CD14-positive monocyte (primary cell): ENCODE data around the gene PLEKHA8. TPM values are rescaled to one million over a fixed set of nuclear protein-coding genes. Genes with fewer than 3 reads are reported as not detected.
A peak's percentile ranks its signal among the peaks of the same experiment; 100 is the strongest.

Experiments used
- DNase-seq, 3 donors: peaks; one replicate each; pipeline ENCODE4 v3.0.0-alpha.2; 2011 to 2022
- H2AFZ ChIP-seq: 2 replicates; pipeline ENCODE4 v1.6.0; 2012; ENCODE audit warnings: mild to moderate bottlenecking, low read depth, low read length, inconsistent platforms; ENCODE audit not compliant: insufficient read depth, poor library complexity, severe bottlenecking
- H3K27ac ChIP-seq, 2 donors: 1 replicate in 1 of 2; 2 replicates in 1 of 2; pipeline ENCODE4 v1.5.1; 2012 to 2013; ENCODE audit warnings: low read length in 2 of 2, control low read depth in 1 of 2, inconsistent platforms in 1 of 2, low read depth in 1 of 2, mild to moderate bottlenecking in 1 of 2
- H3K27me3 ChIP-seq, 2 donors: one replicate each; pipeline versions ENCODE4 v1.6.0 to v1.6.1; 2011 to 2013; ENCODE audit warnings: low read length in 2 of 2; ENCODE audit not compliant: control insufficient read depth in 2 of 2, insufficient read depth in 2 of 2
- H3K36me3 ChIP-seq, 2 donors: replicated peaks in 1 of 2; 1 replicate in 1 of 2; 2 replicates in 1 of 2; pipeline versions ENCODE4 v1.5.1 to v1.6.1; 2012 to 2013; ENCODE audit warnings: low read length in 2 of 2, control low read depth in 1 of 2, inconsistent platforms in 1 of 2, mild to moderate bottlenecking in 1 of 2; ENCODE audit not compliant: insufficient read depth in 2 of 2, control insufficient read depth in 1 of 2
- H3K4me1 ChIP-seq, 2 donors: 1 replicate in 1 of 2; 2 replicates in 1 of 2; pipeline versions ENCODE4 v1.5.1 to v1.6.1; 2012 to 2013; ENCODE audit warnings: low read length in 2 of 2, control low read depth in 1 of 2, inconsistent platforms in 1 of 2, mild to moderate bottlenecking in 1 of 2, moderate library complexity in 1 of 2; ENCODE audit not compliant: insufficient read depth in 2 of 2, control insufficient read depth in 1 of 2
- H3K4me2 ChIP-seq: replicated peaks from 2 replicates; pipeline ENCODE3; 2012; ENCODE audit warnings: low read length, moderate library complexity, mild to moderate bottlenecking; ENCODE audit not compliant: poor library complexity, severe bottlenecking; ENCODE audit errors: extremely low read depth
- H3K4me3 ChIP-seq, 3 experiments: fragments of 200-600 bp in 1 of 3; sonication (generic) in 1 of 3; replicated peaks in 1 of 3; 1 replicate in 2 of 3; 2 replicates in 1 of 3; pipeline ENCODE4 v1.5.1; 2011 to 2013; ENCODE audit warnings: low read length in 3 of 3, mild to moderate bottlenecking in 3 of 3, control low read depth in 2 of 3, low read depth in 2 of 3, inconsistent platforms in 1 of 3, moderate library complexity in 1 of 3
- H3K79me2 ChIP-seq: 2 replicates; pipeline ENCODE4 v1.6.0; 2012; ENCODE audit warnings: mild to moderate bottlenecking, control low read depth, inconsistent platforms, low read length, moderate library complexity; ENCODE audit not compliant: insufficient read depth
- H3K9ac ChIP-seq: 2 replicates; pipeline ENCODE4 v1.6.0; 2017; ENCODE audit warnings: low read length, mild to moderate bottlenecking; ENCODE audit not compliant: insufficient read depth, poor library complexity, severe bottlenecking
- H3K9me3 ChIP-seq, 2 donors: replicated peaks in 1 of 2; 1 replicate in 1 of 2; 2 replicates in 1 of 2; pipeline versions ENCODE4 v1.5.1 to v1.6.1; 2012 to 2013; ENCODE audit warnings: low read length in 2 of 2, control low read depth in 1 of 2; ENCODE audit not compliant: control insufficient read depth in 1 of 2, insufficient read depth in 1 of 2
- H4K20me1 ChIP-seq: 2 replicates; pipeline ENCODE4 v1.6.0; 2012; ENCODE audit warnings: mild to moderate bottlenecking, low read length, control low read depth, moderate library complexity; ENCODE audit not compliant: insufficient read depth
- H3K27ac Mint-ChIP-seq, 7 donors: one replicate each; pipeline ENCODE4 v1.8.0; 2020; ENCODE audit warnings: mild to moderate bottlenecking in 7 of 7, mixed read lengths in 7 of 7, moderate library complexity in 6 of 7, inconsistent platforms in 2 of 7
- H3K27me3 Mint-ChIP-seq, 3 donors: one replicate each; pipeline ENCODE4 v1.8.0; 2021 to 2022; ENCODE audit warnings: low read depth in 3 of 3, mild to moderate bottlenecking in 3 of 3, mixed read lengths in 3 of 3, moderate library complexity in 3 of 3, inconsistent platforms in 1 of 3
- H3K36me3 Mint-ChIP-seq, 2 donors: one replicate each; pipeline ENCODE4 v1.8.0; 2020; ENCODE audit warnings: mixed read lengths in 2 of 2, inconsistent platforms in 1 of 2, mild to moderate bottlenecking in 1 of 2
- H3K4me1 Mint-ChIP-seq: one replicate; pipeline ENCODE4 v1.8.0; 2020; ENCODE audit warnings: mild to moderate bottlenecking, mixed read lengths
- H3K4me3 Mint-ChIP-seq, 2 donors: one replicate each; pipeline ENCODE4 v1.8.0; 2020; ENCODE audit warnings: mild to moderate bottlenecking in 2 of 2, mixed read lengths in 2 of 2, moderate library complexity in 1 of 2
- H3K9me3 Mint-ChIP-seq, 7 donors: one replicate each; pipeline ENCODE4 v1.8.0; 2020 to 2022; ENCODE audit warnings: mixed read lengths in 7 of 7, mild to moderate bottlenecking in 6 of 7, moderate library complexity in 6 of 7, inconsistent platforms in 2 of 7
- WGBS: methylation state at CpG from one replicate; pipeline ENCODE4 v1.1.5; 2013; ENCODE audit warnings: missing lambda C conversion rate; ENCODE audit not compliant: insufficient coverage; 5-methylcytosine and 5-hydroxymethylcytosine counted together
- intact Hi-C, 2 donors: fragments of 100-400 bp; cut with micrococcal nuclease; formaldehyde crosslinking; loops; one replicate each; pipeline versions ENCODE4 v1.15.0 to v1.15.1; 2023
- polyA plus RNA-seq, 3 donors: library from polyadenylated mRNA; depleted of rRNA in 1 of 3; unstranded in 2 of 3; stranded (reverse) in 1 of 3; fragments of 300-500 nt in 2 of 3; fragments of >200 nt in 1 of 3; fragmentation: Illumina TruSeq in 2 of 3; gene quantifications; 1 replicate in 2 of 3; 2 replicates in 1 of 3; pipeline ENCODE4 v1.2.3, GENCODE V29; 2012 to 2021
- TF ChIP-seq, protein P1 (sequence below): fragments of 200-600 bp; IDR thresholded peaks from one replicate; pipeline ENCODE4 v1.8.0; 2022; ENCODE audit warnings: antibody characterized with exemption, mild to moderate bottlenecking

The PLEKHA8 gene
- polyA plus RNA-seq, 3 donors: 2.4 to 2.7 (median 2.6) TPM

GRCh38 chr7:30066687-30067086, 38.5 kb downstream of the PLEKHA8 start:
- Mint-ChIP-seq H3K9me3 (no peaks in the 10 kb centered on the region), H3K27me3 (peaks cover 0 to 3% (median 1%) of the 10 kb centered on the region in 3 donors), H3K4me3 (no peak overlapping the region), H3K4me1 (peaks cover 1% of the 10 kb centered on the region), H3K36me3 (peaks cover 25 to 33% of the 10 kb centered on the region in 2 donors), H3K27ac (no peak overlapping the region)
- Histone ChIP-seq H3K79me2 (no peaks in the 10 kb centered on the region), H3K4me2 (no peak overlapping the region), H4K20me1 (no peaks in the 10 kb centered on the region), H3K9me3 (no peaks in the 10 kb centered on the region), H3K27me3 (no peaks in the 10 kb centered on the region), H3K36me3 (peaks cover 2 to 15% of the 10 kb centered on the region in 2 donors), H3K4me3 (no peak overlapping the region), H2AFZ (no peak overlapping the region), H3K27ac (no peak overlapping the region), H3K9ac (no peak overlapping the region), H3K4me1 (no peaks in the 10 kb centered on the region)
- DNase-seq: no peak
- WGBS: 100% methylated on average over 1 of the region's 1 CpG
- TF ChIP-seq, protein P1, sequence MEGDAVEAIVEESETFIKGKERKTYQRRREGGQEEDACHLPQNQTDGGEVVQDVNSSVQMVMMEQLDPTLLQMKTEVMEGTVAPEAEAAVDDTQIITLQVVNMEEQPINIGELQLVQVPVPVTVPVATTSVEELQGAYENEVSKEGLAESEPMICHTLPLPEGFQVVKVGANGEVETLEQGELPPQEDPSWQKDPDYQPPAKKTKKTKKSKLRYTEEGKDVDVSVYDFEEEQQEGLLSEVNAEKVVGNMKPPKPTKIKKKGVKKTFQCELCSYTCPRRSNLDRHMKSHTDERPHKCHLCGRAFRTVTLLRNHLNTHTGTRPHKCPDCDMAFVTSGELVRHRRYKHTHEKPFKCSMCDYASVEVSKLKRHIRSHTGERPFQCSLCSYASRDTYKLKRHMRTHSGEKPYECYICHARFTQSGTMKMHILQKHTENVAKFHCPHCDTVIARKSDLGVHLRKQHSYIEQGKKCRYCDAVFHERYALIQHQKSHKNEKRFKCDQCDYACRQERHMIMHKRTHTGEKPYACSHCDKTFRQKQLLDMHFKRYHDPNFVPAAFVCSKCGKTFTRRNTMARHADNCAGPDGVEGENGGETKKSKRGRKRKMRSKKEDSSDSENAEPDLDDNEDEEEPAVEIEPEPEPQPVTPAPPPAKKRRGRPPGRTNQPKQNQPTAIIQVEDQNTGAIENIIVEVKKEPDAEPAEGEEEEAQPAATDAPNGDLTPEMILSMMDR: no peak
- intact Hi-C loops: loop anchor here in 1 of 2 donors (10.0 kb wide), 2 partner anchors 122 to 182 kb away; no protein-coding TSS in a partner anchor

DNA sequence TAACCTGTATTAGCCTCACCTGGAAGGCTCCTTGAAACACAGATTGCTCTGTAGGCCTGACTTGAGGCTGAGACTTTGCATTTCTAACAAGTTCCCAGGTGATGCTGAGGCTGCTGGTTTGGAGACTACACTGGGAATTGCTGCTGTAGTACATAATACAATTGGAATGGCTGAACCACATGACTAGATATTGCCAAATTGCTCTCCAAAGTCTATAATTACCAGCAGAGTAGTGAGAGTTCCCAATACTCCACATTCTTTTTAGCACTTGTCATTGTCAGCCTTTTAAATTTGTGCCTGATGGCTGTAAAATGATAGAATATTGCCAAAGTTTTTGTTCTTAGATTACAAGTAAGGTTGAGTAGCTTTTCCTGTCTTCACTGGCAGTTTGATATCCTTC, 39.9 kb downstream of the PLEKHA8 start:
- peaks cover 23 to 29% of the 10 kb centered on the region in 2 donors for H3K36me3 Mint-ChIP-seq
- peaks cover 0 to 3% (median 1%) of the 10 kb centered on the region in 3 donors for H3K27me3 Mint-ChIP-seq
- TF ChIP-seq, protein P1: no peak
- H3K36me3 ChIP-seq: peaks cover 2 to 13% of the 10 kb centered on the region in 2 donors
- no peaks in the 10 kb centered on the region for H3K9me3 Mint-ChIP-seq
- H4K20me1 ChIP-seq: no peaks in the 10 kb centered on the region
- DNase-seq: no peak
- intact Hi-C loops: loop anchor here in 1 of 2 donors (10.0 kb wide), 2 partner anchors 123 to 183 kb away; no protein-coding TSS in a partner anchor
- no peak overlapping the region for H3K4me2 ChIP-seq
- no peak overlapping the region for H2AFZ ChIP-seq
- H3K4me1 ChIP-seq: no peaks in the 10 kb centered on the region
- no peaks in the 10 kb centered on the region for H3K27me3 ChIP-seq
- H3K4me1 Mint-ChIP-seq: no peaks in the 10 kb centered on the region
- H3K9ac ChIP-seq: no peak overlapping the region
- no peak overlapping the region for H3K27ac ChIP-seq
- H3K9me3 ChIP-seq: no peaks in the 10 kb centered on the region
- H3K4me3 ChIP-seq: no peak overlapping the region
- no peaks in the 10 kb centered on the region for H3K79me2 ChIP-seq
- peak overlapping the region in 1 of 7 donors; percentile 42 for H3K27ac Mint-ChIP-seq
- no peak overlapping the region for H3K4me3 Mint-ChIP-seq
